CD4-positive, alpha-beta T cell treated with Interleukin-12 subunit alpha and Interleukin-12 subunit beta, for 1 hour (primary cell): Measurements from ENCODE around the gene GABRR3.

Source experiments
- DNase-seq: peaks from one replicate; pipeline ENCODE4 v3.0.0-alpha.2; 2020

Gene GABRR3

DNA sequence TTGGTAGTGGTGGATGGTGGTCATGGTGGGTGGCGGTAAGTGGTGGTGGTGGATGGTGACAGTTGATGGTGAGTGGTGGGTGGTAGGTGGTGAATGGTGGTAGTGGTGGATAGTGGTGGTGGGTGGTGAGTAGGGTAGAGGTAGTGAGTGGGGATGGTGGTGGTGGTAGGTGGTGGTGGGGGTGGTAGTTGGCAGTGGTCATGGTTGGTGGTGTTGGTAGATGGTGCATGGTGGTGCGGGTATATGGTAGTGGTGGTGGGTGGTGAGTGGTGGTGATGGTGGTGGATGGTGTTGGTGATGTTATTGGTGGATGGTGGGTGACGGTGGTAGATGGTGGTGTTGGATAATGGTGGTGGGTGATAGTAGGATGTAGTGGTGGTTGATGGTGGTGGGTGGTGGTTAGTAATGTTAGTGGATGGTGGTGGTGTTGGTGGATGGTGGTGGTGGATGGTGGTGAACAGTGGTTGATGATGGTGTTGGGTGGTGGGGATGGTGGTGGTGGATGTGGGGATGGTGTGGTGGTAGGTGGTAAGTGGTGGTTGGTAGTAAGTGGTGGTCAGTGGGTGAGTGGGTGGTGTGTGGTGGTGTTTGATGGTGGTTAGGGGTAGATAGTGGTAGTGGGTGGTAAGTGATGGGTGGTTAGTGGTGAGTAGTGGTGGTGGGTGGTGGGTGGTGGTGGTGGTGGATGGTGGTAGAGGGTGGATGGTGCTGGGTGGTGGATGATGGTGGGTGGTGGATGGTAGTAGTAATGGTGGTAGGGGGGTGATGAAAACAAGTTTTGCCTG lies 46.1 kb downstream of the GABRR3 start:
- no peak for DNase-seq

DNA sequence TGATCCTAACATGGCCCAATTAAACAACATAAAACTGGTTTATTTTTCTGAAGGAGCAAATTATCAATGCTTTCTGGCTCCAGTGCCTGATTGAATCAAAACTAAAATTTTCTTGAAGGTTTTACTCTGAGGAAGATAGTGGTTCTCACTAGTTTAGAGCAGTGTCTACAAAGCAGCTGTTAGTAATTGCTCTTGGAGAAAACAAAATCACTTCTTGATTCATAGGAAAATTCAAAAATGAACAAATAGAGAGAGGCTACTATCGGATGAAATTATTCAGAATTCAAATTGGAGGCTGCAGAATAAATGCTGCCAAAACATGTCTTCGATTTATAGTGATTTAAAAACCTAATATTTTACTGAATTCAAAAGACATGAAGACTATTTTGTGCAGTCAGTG lies 47.8 kb downstream of the GABRR3 start:
- DNase-seq, result no peak

DNA sequence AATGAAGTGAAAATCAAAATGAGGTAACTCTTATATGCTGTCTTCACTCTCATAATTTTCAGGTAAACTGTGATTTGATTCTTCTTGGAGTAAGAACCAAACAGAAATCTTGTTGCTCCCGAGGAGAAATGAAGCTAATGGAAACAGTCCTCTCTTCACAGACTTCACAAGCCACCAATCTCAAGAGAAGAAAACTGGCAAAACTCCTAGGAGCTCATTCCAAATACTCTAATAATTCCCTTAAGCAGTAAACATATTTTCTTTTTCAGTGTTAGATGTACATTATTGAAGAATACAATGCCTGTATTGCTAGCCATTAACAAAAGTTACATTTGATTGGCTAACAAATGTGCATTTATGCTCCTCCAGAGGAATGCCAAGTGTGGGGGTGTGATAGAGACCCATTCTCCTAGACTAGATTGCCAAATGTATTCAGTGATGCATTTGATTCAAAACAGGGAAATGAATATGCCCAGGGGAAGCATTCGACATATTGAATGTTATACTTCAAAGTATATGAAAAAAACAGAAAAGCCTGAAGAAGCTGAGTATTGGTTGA lies 51.1 kb downstream of the GABRR3 start:
- no peak for DNase-seq

DNA sequence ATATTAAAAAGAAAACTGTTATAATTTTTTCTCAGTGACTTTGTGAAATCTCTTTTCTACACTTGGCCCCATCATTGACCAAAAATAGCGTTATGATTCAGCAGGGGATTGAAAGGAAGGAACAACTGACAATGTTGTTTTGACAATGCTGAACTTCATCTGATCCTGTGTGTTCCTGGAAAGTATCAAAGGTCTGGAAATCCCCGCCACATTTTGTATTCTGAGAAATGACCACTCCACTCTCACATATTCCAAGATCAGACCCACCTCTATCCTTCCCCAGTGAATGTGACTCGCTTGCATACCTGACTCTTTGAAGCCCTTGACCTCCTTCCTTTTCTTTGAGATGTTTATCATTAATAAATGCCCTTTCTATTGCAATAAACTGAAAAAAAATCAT lies 53.2 kb downstream of the GABRR3 start:
- DNase-seq, result no peak

DNA sequence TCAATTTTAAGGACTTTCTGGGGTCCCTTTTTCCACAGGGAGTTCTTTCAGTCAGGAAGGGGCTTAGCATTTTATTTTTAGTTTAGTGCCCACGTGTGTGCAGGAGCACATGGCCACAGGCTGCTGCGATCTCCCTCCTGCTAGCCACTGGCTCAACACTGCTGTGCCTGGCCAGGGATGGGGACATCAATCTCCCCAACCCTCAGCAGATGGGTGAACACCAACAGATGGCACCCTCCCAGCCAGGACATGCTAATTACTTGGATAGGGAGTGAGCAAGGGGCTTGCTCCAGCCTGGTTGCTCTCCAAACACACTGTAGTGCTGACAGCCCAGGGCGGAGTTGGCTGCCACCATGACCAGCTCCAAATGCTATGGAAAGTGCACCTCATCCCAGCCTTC lies 55.5 kb downstream of the GABRR3 start:
- DNase-seq, result no peak

DNA sequence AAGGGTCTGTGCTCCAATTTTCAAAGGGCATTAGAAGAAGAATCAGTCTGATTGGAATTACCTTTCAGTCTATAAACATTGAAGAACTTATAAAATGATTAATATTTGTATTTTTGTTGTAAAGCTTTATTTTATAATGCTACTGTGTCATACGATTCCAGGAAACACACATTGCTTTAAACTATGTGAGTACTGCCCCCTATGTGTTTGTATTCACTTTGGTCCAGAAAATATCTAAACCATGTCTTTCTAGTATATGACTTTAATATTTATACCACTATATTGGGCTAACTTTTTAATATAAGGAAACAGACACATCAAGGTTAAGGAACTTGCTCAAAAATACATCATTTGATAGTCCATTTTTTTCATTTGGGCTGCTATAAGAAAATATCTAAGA lies 59.6 kb downstream of the GABRR3 start:
- DNase-seq, result no peak

DNA sequence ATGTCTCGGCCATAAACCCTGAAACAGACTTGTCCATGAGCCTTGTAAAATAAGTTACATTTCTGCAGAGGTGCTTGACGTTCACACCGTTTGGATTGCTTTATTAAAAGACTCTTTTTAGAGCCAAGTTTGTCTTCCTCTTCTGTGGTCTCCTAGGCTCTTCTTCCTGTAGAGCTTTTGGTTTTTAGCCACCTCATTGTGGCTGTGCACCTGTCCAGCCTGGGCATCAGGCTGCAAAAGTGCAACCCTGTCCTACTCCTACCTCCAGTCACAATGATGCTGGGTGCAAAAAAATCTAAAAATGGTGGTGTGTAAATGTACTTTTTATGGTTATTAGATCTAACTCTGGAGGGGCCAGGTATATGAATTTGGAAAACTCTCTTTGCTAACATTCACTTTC lies 60.1 kb downstream of the GABRR3 start:
- DNase-seq, result no peak

DNA sequence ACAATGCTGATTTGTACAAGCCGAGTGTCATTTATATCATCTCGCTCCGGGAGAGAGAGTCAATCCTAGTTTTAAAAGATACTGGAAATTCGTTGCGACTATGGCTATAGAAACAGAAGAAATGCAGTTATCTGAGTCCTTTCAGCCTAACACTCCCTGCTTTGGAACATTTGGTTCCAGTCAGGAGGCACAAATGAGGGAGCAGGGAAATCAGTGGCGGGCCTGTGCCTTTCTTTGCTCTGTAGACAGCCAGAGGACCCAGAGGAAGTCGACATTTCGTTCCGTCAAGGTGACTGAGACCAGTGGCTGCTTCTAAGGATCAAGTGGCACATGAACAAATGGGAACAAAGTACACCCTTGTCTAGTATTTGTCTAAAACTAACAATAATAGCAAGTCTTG lies 62.1 kb downstream of the GABRR3 start:
- DNase-seq, result no peak

DNA sequence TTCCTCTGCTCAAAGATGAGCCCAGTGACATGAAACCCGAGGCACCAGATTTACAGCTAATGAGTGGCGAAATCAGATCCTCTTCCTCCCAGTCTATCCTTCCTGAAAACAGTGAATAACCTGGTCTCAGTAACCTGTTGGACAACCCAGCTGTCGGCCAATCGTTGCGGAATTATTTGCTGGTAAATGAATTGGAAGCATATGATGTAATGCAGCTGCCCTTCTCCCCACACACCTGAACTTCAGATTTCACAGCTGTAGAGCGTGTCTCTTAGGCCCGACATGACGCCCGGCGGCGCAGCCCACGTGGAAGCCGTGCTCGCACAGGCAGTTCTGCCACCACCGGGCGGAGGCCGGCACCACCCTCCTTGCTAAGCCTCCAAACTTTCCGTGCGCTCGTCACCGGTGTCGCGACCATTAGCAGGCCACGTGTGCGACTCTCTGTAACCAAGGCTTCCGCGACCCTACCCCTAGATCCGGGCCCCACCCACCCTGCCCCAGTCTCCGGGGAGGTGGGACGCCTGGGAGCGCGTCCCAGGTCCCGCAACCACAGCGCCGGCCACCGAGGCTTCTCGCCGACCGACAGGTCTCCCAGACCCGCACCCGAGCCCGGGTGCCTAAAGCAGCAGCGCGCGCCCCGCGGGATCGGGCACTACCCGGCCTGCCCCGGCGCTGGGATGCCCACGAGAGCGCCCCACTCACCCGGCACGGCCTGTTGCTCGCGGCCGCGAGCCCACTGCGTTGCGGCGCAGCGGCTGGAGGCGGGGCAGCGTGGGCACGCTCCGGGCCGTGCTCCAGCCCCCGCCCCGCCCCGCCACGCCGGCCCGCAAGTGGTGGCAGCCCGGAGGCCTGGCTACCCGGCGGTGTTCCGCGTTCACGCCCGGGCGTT lies 63.2 kb downstream of the GABRR3 start, which contains the start of gene RIOX2:
Gene RIOX2, minus strand, starts transcription at position 753 of the 889 bp plus-strand sequence. CDS start 4,838 bp downstream, outside the sequence.
- DNase-seq, result peak; percentile 77

DNA sequence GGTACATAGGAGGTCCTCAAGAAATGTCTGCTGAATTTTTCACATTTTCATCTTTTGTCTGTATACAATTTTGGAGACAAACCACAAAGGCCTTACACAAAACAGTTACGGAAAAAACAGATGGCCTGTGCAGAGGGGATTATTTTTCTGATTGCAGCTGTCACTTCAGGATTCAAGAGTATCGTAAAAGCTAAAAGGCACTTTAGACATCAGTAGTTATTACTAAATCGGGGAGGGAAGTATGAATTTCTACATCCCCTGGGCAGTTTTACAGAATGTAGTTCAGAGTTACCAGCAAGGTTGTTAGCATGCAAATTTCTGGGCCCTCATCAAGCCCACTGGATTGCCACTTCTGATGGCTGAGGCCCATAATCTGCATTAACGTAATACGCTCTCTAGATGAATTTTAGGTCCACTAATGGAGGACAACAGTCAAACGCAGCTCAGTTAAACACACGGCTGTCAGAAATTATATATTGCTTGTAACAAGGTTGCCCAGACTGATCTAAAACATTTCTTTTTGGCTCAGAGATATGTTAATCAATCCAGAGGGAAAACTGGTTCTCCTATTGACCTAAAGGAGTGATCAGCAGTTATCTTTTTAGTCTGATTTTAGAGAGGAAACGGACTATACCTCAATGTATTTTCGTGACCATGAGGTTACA lies 64.0 kb downstream of the GABRR3 start:
- no peak for DNase-seq

DNA sequence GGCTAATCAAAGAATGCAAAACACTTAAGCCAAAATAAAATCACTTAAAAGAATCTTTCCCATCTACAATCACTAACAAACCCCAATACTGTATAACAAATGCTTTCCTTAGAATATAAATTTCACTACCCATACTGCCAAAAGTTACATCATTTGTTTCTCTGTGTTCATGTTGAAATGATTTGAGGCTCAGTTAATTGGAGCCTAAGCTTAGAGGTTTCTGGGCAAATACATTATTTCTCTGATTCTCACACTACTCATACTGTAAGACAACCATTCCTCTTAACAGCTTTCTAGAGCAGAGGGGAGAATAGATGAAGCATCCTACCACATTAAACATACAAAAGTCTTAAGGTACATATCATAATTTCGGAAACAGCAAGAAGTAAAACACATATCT lies 65.0 kb downstream of the GABRR3 start:
- DNase-seq, result no peak

DNA sequence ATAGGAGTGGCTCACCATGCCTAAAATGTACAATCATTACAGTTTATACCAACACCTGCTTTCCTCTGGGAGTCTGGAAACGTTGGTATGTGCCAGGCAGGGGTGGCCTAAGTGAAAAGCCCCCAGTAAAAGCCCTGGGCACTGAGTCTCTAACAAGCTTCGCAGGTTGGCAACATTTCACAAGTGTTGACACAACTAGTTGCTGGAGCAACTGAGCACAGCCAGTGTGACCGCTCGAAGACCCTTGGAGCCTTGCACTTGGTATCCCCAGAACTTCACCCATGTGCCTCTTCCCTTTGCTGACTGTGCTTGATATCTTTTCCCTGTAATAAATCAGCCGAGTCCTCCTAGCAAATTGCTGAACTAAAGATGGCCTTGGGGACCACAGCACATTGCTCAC lies 65.6 kb downstream of the GABRR3 start:
- no peak for DNase-seq

DNA sequence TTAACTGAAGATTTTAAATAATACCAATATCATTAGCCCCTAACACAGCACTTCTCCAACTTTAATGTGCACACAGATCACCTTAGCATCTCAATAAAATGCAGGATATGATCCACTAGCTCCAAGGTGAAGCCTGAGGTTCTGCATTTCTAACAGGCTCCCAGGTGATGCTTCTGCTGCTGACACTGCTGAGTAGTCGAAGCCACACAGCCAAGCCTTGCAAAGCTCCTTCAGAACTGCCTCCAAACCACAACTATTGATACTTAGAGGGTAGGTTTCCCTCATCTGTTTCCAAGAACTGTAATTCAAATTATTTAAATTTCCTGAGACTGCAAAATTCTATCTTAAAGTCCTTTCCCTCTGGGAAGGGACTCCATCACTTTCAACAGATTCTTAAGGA lies 66.7 kb downstream of the GABRR3 start:
- no peak for DNase-seq

DNA sequence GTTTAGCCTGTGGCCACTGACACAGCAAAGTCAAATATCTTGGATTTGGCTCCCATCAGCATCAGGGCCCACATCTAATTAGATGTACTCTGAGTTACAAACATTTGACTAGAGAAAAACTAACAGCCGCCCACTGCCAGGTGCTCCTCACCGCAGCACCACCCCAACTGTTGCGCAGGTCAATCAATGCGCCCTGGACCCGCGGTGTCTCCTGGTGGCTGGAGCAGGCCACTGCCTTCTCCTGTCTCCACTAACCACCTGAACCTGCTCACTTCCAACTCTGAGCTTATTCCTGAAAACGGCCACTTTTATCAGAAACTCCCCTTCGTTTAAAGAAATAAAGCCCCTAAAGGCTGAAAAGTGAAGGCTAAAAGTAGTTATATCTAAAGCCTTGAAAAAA lies 67.1 kb downstream of the GABRR3 start:
- no peak for DNase-seq

DNA sequence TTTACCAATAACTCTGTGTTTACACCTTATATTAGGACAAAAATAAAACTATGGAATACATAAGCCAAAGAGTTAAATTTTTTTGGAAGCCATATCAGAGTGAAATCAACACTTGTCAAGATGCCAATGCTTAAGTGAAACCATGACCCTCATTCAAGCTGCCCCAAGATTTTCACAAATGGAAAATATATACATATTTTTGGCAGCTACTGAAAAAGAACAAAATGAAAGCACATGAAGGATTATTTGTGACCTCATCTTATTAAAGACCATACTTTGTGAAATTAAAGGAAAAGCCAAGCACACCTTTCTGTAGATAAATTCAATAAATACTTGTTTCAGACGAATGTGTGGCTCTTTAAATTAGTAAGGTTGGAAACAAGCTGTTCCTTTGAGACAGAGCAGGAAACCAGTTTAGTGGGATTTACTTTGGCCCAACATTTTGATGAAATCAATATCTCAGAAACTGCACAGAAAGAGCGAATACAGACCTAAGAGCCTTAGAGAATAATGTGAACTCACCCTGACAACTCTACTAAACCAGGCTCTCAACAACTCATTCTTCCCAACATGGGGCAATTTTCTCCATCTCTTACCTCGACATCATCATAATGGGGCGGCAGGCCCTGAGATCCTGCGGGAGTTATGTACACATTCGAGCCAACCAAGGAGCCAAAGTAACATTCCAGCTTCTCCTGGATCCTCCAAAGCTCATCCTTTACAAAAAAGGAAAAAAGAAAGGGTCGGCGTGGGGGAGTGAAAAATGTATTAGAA lies 73.9 kb downstream of the GABRR3 start:
- no peak for DNase-seq

DNA sequence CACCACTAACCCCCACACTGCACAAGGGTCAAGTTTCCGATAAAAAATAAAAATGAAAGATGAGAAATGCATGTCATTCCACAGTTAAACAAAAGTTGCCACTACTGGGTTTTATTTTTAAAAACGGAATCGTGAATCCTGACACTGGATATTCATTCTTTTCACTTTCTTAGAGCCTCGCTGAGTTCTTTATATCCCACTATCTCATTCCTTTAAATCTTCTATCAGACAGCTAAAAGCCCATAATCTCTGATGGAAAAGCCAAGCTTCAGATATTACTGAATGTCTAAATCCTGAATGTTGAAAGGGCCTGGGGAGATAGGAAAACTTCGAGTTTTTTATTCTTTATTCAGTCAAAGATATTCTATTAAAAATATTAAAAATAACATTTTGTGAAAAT lies 74.6 kb downstream of the GABRR3 start:
- DNase-seq, result no peak

DNA sequence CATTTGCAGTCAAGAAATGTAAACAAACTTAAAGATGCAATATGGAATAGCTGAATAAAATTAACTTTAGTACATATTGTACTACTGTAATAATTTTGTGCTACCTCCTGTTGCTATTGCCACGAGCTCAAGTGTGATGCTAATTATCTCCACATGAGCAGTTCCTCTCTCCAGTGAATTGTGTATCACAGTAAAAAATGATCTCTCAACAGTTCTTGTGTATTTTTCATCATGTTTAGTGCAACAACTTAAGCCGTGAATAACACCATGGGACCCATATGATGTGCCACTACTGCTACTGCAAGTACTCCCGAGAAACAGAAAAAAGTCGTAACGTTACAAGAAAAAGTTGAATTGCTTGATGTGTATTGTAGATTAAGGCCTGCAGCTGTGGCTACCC lies 75.2 kb downstream of the GABRR3 start:
- DNase-seq, result no peak

DNA sequence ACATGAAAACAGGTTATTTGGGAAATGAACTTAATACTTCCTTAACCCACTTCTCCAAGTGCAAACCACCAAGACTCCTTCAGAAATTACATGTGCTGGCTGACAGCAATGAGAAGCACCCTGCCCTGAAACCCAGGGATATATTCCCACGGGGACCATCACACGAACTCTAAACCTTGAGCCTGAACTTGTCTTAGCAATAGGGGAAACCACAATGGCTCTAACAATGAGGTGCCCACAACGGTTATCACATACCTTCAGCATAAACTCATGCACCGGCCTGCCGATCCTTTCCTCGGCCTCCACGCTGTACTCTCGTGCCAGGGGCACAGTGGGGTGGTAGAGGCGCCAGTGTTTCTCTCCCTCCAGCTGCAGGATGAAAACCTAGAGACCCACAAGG lies 76.3 kb downstream of the GABRR3 start:
- DNase-seq, result no peak

DNA sequence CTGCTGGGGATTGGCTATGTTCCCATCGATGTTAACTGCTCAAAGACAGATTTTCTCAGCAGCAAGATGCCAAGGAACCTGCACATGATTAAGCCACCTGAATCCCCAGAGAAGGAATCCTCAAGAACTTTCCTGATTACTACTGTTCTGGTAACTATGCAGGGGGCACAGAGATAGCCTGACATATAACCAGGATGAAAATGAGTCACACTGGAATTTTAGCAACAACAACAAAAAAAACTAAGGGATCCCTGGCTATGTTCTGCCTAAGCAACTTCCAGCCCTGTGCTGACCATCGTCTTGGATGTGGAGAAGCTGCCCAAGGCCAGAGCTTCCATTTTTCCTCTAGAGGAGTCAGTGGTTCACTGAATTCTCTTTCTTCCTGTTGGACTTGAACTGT lies 76.7 kb downstream of the GABRR3 start:
- DNase-seq, result no peak

DNA sequence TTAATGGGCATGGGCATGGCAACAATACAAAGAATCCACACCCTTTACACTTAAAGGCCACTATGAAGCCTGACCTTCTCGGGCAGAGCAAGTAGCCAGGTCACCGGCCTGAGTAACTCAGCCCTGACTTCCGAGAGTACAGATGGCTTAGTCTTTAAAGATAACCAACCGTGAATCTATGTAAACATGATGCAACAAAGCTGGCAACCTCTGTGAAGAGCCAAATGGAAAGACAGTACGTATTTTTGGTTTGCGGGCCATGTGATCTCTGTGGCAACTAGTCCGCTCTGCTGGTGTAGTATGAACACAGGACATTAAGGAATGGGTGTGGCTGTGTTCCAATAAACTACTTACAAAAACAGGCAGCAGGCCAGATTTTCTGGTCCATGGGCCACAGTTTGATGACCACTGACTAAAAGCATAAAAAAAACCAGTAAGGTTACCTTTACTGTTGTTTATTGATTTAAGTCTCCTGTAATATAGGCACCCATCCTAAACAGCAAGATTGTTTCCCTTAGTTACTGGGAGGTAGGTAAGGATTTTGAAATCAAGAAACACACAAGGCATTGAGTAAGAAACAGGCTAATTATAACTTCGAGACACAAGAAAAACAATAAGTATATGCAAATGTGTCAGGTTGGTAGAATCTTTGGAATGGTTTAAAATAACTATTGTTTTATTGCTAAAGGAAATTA lies 77.4 kb downstream of the GABRR3 start:
- DNase-seq, result no peak

DNA sequence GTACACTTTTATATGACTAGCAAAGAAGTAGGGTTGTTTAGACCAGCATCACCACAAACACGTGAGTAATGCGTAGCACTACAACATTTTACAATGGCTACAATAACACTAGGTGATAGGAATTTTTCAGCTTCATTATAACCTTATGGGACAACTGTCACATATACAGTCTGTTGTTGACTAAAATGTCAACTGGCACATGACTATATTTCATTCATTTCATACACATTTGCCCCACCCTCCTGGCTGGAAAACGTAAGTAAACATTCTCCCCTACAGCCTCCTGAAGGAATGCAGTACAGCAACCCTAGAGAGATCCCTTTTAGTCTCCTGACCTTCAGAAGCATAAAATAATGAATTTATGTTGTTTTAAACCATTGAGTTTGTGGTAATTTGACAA lies 79.1 kb downstream of the GABRR3 start:
- no peak for DNase-seq
